HepG2 (cell line): ENCODE measurements around the gene SQSTM1.

Source experiments
- ASH2L ChIP-seq: fragments of 300-600, 200-600 bp; sonication (generic); IDR thresholded peaks from 2 replicates; pipeline ENCODE4 v1.7.0; 2017; ENCODE audit warnings: low read depth, mild to moderate bottlenecking, moderate library complexity, mixed read lengths, low read length; ENCODE audit not compliant: insufficient read length
- BRCA1 ChIP-seq: sonication (generic); formaldehyde crosslinking; IDR thresholded peaks from 2 replicates; pipeline ENCODE4 v1.4.0; 2020; ENCODE audit warnings: missing genetic modification reagents
- EP300 ChIP-seq, 3 experiments: sonication (generic) in 1 of 3; formaldehyde crosslinking in 1 of 3; IDR thresholded peaks; 2 replicates each; pipeline versions ENCODE4 v1.5.1 to v1.6.1; 2011 to 2020; ENCODE audit warnings: low read depth in 2 of 3, low read length in 2 of 3, borderline replicate concordance in 1 of 3, improper control_type of control experiment in 1 of 3, mild to moderate bottlenecking in 1 of 3, missing genetic modification reagents in 1 of 3, moderate library complexity in 1 of 3
- FOXM1 ChIP-seq: sonication (generic); formaldehyde crosslinking; IDR thresholded peaks from 2 replicates; pipeline ENCODE4 v1.5.0; 2020; ENCODE audit warnings: missing genetic modification reagents
- GTF2F1 ChIP-seq: fragments of 150-350 bp; IDR thresholded peaks from 2 replicates; pipeline ENCODE4 v1.6.1; 2014; ENCODE audit warnings: low read length
- HNRNPK ChIP-seq: fragments of 200-400 bp; formaldehyde crosslinking; IDR thresholded peaks from 2 replicates; pipeline ENCODE4 v1.6.1; 2018; ENCODE audit warnings: low read length, low read depth, moderate library complexity, mild to moderate bottlenecking; ENCODE audit not compliant: poor library complexity, severe bottlenecking
- IRF2 ChIP-seq: IDR thresholded peaks from 2 replicates; pipeline ENCODE4 v1.6.1; 2018; ENCODE audit warnings: missing genetic modification reagents, missing compliant biosample characterization
- RBM22 ChIP-seq: fragments of 200-400 bp; formaldehyde crosslinking; optimal IDR thresholded peaks from 2 replicates; pipeline ENCODE3; 2017; ENCODE audit warnings: mild to moderate bottlenecking, low read length, moderate library complexity
- ZNF589 ChIP-seq: sonication (generic); formaldehyde crosslinking; conservative IDR thresholded peaks from 2 replicates; pipeline ENCODE4 v1.8.0; 2022; ENCODE audit warnings: mild to moderate bottlenecking, moderate library complexity, missing genetic modification reagents
- TF ChIP-seq, protein P1 (sequence below): sonication (generic); formaldehyde crosslinking; IDR thresholded peaks from 2 replicates; pipeline ENCODE4 v1.4.0; 2020; ENCODE audit warnings: missing genetic modification reagents
- TF ChIP-seq, protein P2 (sequence below): sonication (generic); formaldehyde crosslinking; IDR thresholded peaks from 2 replicates; pipeline ENCODE4 v1.5.0; 2020; ENCODE audit warnings: missing genetic modification reagents

DNA sequence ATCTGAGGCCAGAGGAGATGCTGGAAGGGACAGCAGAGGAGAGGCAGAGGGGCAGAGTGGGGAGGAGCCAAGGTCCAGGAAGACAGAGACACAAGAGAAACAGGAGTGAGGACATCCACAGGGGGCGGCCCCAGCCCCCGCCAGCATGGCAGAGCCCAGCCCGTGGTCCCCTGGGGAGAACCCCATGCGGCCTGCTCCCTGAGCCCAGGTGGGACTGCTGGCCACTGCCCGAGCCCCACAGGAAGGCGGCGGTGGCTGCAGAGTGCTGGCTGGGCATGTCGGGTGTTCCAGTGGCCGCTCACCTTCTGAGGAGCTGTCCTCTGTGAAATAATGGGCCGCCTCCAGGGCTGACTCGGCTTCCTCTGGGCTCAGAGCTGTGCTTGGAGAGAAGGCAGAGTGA is 46.8 kb downstream of the SQSTM1 start:
- no peak for TF ChIP-seq IRF2 (CRISPR knock-in tag)
- TF ChIP-seq RBM22: no peak
- no peak for TF ChIP-seq ASH2L
- no peak for TF ChIP-seq HNRNPK
- no peak for TF ChIP-seq BRCA1 (CRISPR knock-in tag)
- TF ChIP-seq ZNF589 (CRISPR knock-in tag): no peak
- no peak for TF ChIP-seq EP300 (IDR thresholded peaks at IDR 0.05; ENCODE audit: low read depth in 2 of 2, low read length in 2 of 2)
- no peak for TF ChIP-seq EP300 (CRISPR knock-in tag; IDR thresholded peaks at IDR 0.05; ENCODE audit: borderline replicate concordance)
- TF ChIP-seq FOXM1: no peak
- TF ChIP-seq, protein P1, sequence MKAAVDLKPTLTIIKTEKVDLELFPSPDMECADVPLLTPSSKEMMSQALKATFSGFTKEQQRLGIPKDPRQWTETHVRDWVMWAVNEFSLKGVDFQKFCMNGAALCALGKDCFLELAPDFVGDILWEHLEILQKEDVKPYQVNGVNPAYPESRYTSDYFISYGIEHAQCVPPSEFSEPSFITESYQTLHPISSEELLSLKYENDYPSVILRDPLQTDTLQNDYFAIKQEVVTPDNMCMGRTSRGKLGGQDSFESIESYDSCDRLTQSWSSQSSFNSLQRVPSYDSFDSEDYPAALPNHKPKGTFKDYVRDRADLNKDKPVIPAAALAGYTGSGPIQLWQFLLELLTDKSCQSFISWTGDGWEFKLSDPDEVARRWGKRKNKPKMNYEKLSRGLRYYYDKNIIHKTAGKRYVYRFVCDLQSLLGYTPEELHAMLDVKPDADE (CRISPR knock-in tag): no peak
- TF ChIP-seq, protein P2, sequence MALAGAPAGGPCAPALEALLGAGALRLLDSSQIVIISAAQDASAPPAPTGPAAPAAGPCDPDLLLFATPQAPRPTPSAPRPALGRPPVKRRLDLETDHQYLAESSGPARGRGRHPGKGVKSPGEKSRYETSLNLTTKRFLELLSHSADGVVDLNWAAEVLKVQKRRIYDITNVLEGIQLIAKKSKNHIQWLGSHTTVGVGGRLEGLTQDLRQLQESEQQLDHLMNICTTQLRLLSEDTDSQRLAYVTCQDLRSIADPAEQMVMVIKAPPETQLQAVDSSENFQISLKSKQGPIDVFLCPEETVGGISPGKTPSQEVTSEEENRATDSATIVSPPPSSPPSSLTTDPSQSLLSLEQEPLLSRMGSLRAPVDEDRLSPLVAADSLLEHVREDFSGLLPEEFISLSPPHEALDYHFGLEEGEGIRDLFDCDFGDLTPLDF: no peak
- TF ChIP-seq GTF2F1: no peak
